ENCODE results near the gene KCTD11. TPM values are rescaled to one million over a fixed set of nuclear protein-coding genes. Genes with fewer than 3 reads are reported as not detected.

The KCTD11 gene
- total and polyA plus RNA-seq, 2 of the 13 experiments (the other 11 are each of a cell fraction or from before 2014, with no cell fraction given): 1.6 to 2.6 TPM

- TF ChIP-seq FOXA3 (CRISPR knock-in tag; IDR thresholded peaks at IDR 0.05): no peak
- TF ChIP-seq CBFB (CRISPR knock-in tag; IDR thresholded peaks at IDR 0.05): 0 out of 2 replicates have a peak, but pooled peaks have one; percentile 34
- TF ChIP-seq MBD4 (IDR thresholded peaks at IDR 0.05; ENCODE audit: borderline replicate concordance, low read length): no peak
- TF ChIP-seq ZSCAN25 (CRISPR knock-in tag; IDR thresholded peaks at IDR 0.05): no peak
- no peak for TF ChIP-seq RAD21 (CRISPR knock-in tag; IDR thresholded peaks at IDR 0.05)
- TF ChIP-seq MEIS1 (CRISPR knock-in tag; IDR thresholded peaks at IDR 0.05; ENCODE audit: borderline replicate concordance): peak; percentile 64; the same call in 1 of the 2 replicates
- TF ChIP-seq SALL2 (CRISPR knock-in tag; IDR thresholded peaks at IDR 0.05): peak; percentile 56; the same call in 1 of the 2 replicates
- TF ChIP-seq ZNF780A (CRISPR knock-in tag; IDR thresholded peaks at IDR 0.05): no peak
- peak; percentile 84; the same call in 1 of the 2 replicates for TF ChIP-seq MYC (CRISPR knock-in tag; IDR thresholded peaks at IDR 0.05; ENCODE audit: borderline replicate concordance)
- TF ChIP-seq HOXA9 (CRISPR knock-in tag; IDR thresholded peaks at IDR 0.05; ENCODE audit: borderline replicate concordance): no peak
- peak; percentile 51 for TF ChIP-seq CEBPG (CRISPR knock-in tag; IDR thresholded peaks at IDR 0.05)
- TF ChIP-seq AKNA (CRISPR knock-in tag; IDR thresholded peaks at IDR 0.05; ENCODE audit: borderline replicate concordance): no peak
- no peak for TF ChIP-seq ZNF24 (IDR thresholded peaks at IDR 0.05)
- no peak for TF ChIP-seq PRDM15 (CRISPR knock-in tag; IDR thresholded peaks at IDR 0.05)
- TF ChIP-seq TMF1 (CRISPR knock-in tag; IDR thresholded peaks at IDR 0.05; ENCODE audit: low read depth): no peak
- TF ChIP-seq THAP11 (CRISPR knock-in tag; IDR thresholded peaks at IDR 0.05): peak; percentile 95
- no peak for TF ChIP-seq YY1 (IDR thresholded peaks at IDR 0.05; ENCODE audit: insufficient read depth, insufficient replicate concordance, low read depth, low read length)
- TF ChIP-seq ZNF329 (CRISPR knock-in tag; IDR thresholded peaks at IDR 0.05; ENCODE audit: low read depth): no peak
- TF ChIP-seq SNRNP70 (IDR thresholded peaks at IDR 0.05; ENCODE audit: low read depth, low read length): no peak
- TF ChIP-seq NR1H2 (CRISPR knock-in tag; IDR thresholded peaks at IDR 0.05; ENCODE audit: borderline replicate concordance, low read depth): no peak
- no peak for TF ChIP-seq NCOR1 (IDR thresholded peaks at IDR 0.05; ENCODE audit: borderline replicate concordance, low read length)
- TF ChIP-seq BRF2 (CRISPR knock-in tag; IDR thresholded peaks at IDR 0.05): no peak
Observed at GRCh38 chr17:7329374-7329996, 22.5 kb upstream of the KCTD11 start (continued).
